Measurements from ENCODE around the gene SLC5A4.

The SLC5A4 gene

DNA sequence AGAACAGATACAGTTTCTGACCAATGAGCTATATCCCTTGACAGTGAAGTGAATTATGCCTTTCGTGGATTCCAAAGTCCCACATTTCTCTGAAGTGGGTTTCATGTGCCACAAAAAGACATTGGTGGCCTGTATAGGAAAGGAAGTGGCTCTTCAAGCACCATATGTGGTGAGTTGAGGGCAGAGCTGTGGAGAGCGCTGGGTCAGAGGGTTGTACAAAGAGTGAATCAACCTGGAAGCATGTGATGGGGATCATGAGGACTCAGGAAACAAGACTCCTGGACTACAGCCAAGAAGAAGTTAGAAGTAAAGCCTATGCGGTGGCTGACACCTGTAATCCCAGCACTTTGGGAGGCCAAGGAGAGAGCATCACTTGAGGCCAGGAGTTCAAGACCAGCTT is 579 bp upstream of the SLC5A4 start:
- TF ChIP-seq, protein P1, sequence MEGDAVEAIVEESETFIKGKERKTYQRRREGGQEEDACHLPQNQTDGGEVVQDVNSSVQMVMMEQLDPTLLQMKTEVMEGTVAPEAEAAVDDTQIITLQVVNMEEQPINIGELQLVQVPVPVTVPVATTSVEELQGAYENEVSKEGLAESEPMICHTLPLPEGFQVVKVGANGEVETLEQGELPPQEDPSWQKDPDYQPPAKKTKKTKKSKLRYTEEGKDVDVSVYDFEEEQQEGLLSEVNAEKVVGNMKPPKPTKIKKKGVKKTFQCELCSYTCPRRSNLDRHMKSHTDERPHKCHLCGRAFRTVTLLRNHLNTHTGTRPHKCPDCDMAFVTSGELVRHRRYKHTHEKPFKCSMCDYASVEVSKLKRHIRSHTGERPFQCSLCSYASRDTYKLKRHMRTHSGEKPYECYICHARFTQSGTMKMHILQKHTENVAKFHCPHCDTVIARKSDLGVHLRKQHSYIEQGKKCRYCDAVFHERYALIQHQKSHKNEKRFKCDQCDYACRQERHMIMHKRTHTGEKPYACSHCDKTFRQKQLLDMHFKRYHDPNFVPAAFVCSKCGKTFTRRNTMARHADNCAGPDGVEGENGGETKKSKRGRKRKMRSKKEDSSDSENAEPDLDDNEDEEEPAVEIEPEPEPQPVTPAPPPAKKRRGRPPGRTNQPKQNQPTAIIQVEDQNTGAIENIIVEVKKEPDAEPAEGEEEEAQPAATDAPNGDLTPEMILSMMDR (IDR thresholded peaks at IDR 0.05; ENCODE audit: insufficient read depth, low read length, missing control alignments) = no peak
- ChIA-PET CTCF (interaction anchor here (1.5 kb wide), 1 partner anchor 11 kb away, joined by 10 read pairs; no protein-coding TSS in a partner anchor), POLR2A (no interaction called here)
- no peak overlapping the region for H3K4me3 ChIP-seq (ENCODE audit: low read depth, low read length)
- DNase-seq (ENCODE audit: low read depth, low spot score) = no peak

DNA sequence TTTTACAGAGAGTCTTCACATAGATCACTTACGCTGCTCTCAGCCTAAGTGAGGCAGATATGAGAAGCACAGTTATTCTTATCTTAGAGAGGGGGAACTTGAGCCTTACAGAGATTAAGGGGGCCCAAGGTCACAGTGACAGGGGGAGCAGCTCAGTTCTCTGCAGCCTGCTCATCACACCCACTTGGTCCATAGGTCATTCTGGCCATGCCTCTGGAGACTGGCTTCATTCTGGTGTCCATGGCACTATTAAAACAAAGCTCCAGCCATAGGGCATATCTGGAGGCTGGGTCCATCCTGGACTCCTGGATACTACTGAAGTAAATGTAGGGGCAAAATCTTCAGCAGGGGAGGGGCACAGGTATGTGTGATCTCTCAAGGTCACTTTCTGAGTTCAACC is 5.9 kb downstream of the SLC5A4 start:
- DNase-seq (ENCODE audit: low read depth, low spot score) = no peak
- TF ChIP-seq, protein P1 (IDR thresholded peaks at IDR 0.05; ENCODE audit: insufficient read depth, low read length, missing control alignments) = no peak
- H3K4me3 ChIP-seq (ENCODE audit: low read depth, low read length) = no peak overlapping the region
- ChIA-PET CTCF (interaction anchor here (1.4 kb wide), 1 partner anchor 20 kb away, joined by 3 read pairs; no protein-coding TSS in a partner anchor), POLR2A (no interaction called here)

GRCh38 chr22:32248276-32248675 is 6.9 kb downstream of the SLC5A4 start:
- ChIA-PET CTCF (no interaction called here), POLR2A (no interaction called here)
- TF ChIP-seq, protein P1 (IDR thresholded peaks at IDR 0.05; ENCODE audit: insufficient read depth, low read length, missing control alignments) = no peak
- DNase-seq (ENCODE audit: low read depth, low spot score) = no peak
- no peak overlapping the region for H3K4me3 ChIP-seq (ENCODE audit: low read depth, low read length)

- CTCF ChIA-PET = no interaction called here
- no peak for DNase-seq (ENCODE audit: low read depth, low spot score)
- TF ChIP-seq, protein P1 (IDR thresholded peaks at IDR 0.05; ENCODE audit: insufficient read depth, low read length, missing control alignments) = no peak
- POLR2A ChIA-PET = no interaction called here
- no peak overlapping the region for H3K4me3 ChIP-seq (ENCODE audit: low read depth, low read length)
Measured at GRCh38 chr22:32246166-32246565, 9.0 kb downstream of the SLC5A4 start.

- ChIA-PET POLR2A (no interaction called here), CTCF (no interaction called here)
- DNase-seq (ENCODE audit: low read depth, low spot score) = no peak
- TF ChIP-seq, protein P1 (IDR thresholded peaks at IDR 0.05; ENCODE audit: insufficient read depth, low read length, missing control alignments) = no peak
- H3K4me3 ChIP-seq (ENCODE audit: low read depth, low read length) = no peak overlapping the region
Measured at GRCh38 chr22:32245042-32245441, 10.1 kb downstream of the SLC5A4 start.

- POLR2A ChIA-PET = no interaction called here
- TF ChIP-seq, protein P1 (IDR thresholded peaks at IDR 0.05; ENCODE audit: insufficient read depth, low read length, missing control alignments) = no peak
- CTCF ChIA-PET = no interaction called here
- H3K4me3 ChIP-seq (ENCODE audit: low read depth, low read length) = no peak overlapping the region
- DNase-seq (ENCODE audit: low read depth, low spot score) = no peak
Measured at GRCh38 chr22:32244547-32244946, 10.6 kb downstream of the SLC5A4 start.
